Stimulated activated CD8-positive, alpha-beta memory T cell treated with anti-CD3 and anti-CD28 coated beads, Interleukin-4, amount 100 ng/mL, for 1 hour (primary cell): ENCODE results near the gene PFKFB3.
A peak's percentile ranks its signal among the peaks of the same experiment; 100 is the strongest.
"Not testable (repeated sequence)": the region's sequence is repeated elsewhere in the genome, so short reads cannot be mapped to it uniquely, and the experiment has no call there.

Experiments
- DNase-seq, 2 donors: peaks; one replicate each; pipeline ENCODE4 v3.0.0-alpha.2; 2020; ENCODE audit warnings: low read depth in 2 of 2, low spot score in 1 of 2

The PFKFB3 gene

GRCh38 chr10:6234371-6234770 lies 31.6 kb downstream of the PFKFB3 start:
- no peak for DNase-seq

- DNase-seq, result no peak
Measured at GRCh38 chr10:6236349-6237198, 33.8 kb downstream of the PFKFB3 start.

GRCh38 chr10:6237199-6237530 lies 34.4 kb downstream of the PFKFB3 start:
- DNase-seq, result no peak

- DNase-seq, result not testable (repeated sequence)
Measured at GRCh38 chr10:6238587-6239212, 36.0 kb downstream of the PFKFB3 start.

- peak in 1 of 2 donors; percentile 38 for DNase-seq
Measured at GRCh38 chr10:6239213-6239991, 36.7 kb downstream of the PFKFB3 start.

- no peak for DNase-seq
Measured at GRCh38 chr10:6240254-6240653, 37.5 kb downstream of the PFKFB3 start.

GRCh38 chr10:6242089-6242488 lies 39.4 kb downstream of the PFKFB3 start:
- no peak for DNase-seq

- DNase-seq, result no peak
Measured at GRCh38 chr10:6244510-6244909, 41.8 kb downstream of the PFKFB3 start.

- no peak for DNase-seq
Measured at GRCh38 chr10:6247041-6247712, 44.4 kb downstream of the PFKFB3 start.

- not testable (repeated sequence) for DNase-seq
Measured at GRCh38 chr10:6248908-6249307, 46.2 kb downstream of the PFKFB3 start.

GRCh38 chr10:6249698-6250097 lies 47.0 kb downstream of the PFKFB3 start:
- DNase-seq, result no peak

- DNase-seq, result no peak
Measured at GRCh38 chr10:6250745-6251144, 48.0 kb downstream of the PFKFB3 start.

GRCh38 chr10:6254201-6254600 lies 51.5 kb downstream of the PFKFB3 start:
- DNase-seq, result no peak

GRCh38 chr10:6255548-6256061 lies 52.9 kb downstream of the PFKFB3 start:
- DNase-seq, result no peak

GRCh38 chr10:6256439-6256838 lies 53.7 kb downstream of the PFKFB3 start:
- no peak for DNase-seq

GRCh38 chr10:6259153-6259552 lies 56.4 kb downstream of the PFKFB3 start:
- no peak for DNase-seq

GRCh38 chr10:6260843-6261242 lies 58.1 kb downstream of the PFKFB3 start:
- DNase-seq, result no peak

GRCh38 chr10:6267941-6268340 lies 65.2 kb downstream of the PFKFB3 start:
- no peak for DNase-seq

- no peak for DNase-seq
Measured at GRCh38 chr10:6269432-6269831, 66.7 kb downstream of the PFKFB3 start.

GRCh38 chr10:6269953-6270867 lies 67.5 kb downstream of the PFKFB3 start:
- DNase-seq, result peak; percentile 29 to 37
